PC-3 (cell line): ENCODE results near the gene ATP13A4. TPM values are rescaled to one million over a fixed set of nuclear protein-coding genes. Genes with fewer than 3 reads are reported as not detected.

Experiments used
- ATAC-seq: fragments of 200-7000 bp; cut with Tn5 transposase; 2 replicates; pipeline ENCODE4 v1.9.1; 2020; ENCODE audit warnings: mild to moderate bottlenecking, moderate library complexity
- BruUV-seq: library from RNA; stranded (reverse); fragments of 400-500 nt; replicated peaks from 2 replicates; lab custom pipeline; 2021; lab: Mats Ljungman, UMichigan
- CTCF ChIA-PET: fragments of 300-600 bp; sonication (Branson Sonifier 250); formaldehyde crosslinking; loops from one replicate; lab custom pipeline; 2022; ENCODE audit warnings: antibody characterized with exemption; lab: Charles Lee
- POLR2A ChIA-PET: fragments of 300-600 bp; sonication (Branson Sonifier 250); formaldehyde crosslinking; loops from one replicate; lab custom pipeline; 2022; ENCODE audit warnings: antibody characterized with exemption; ENCODE audit not compliant: unreplicated experiment; lab: Charles Lee
- DNase-seq: peaks from one replicate; pipeline ENCODE4 v3.0.0-alpha.2; 2015
- H2AFZ ChIP-seq: fragments of 300-600 bp; sonication (generic); 2 replicates; pipeline ENCODE4 v1.6.0; 2016; ENCODE audit warnings: antibody characterized with exemption, low read length
- H3F3A ChIP-seq: fragments of 300-600 bp; sonication (generic); one replicate; pipeline ENCODE4 v1.6.0; 2017; ENCODE audit warnings: antibody characterized with exemption, low read length, control low read depth, mild to moderate bottlenecking; ENCODE audit not compliant: unreplicated experiment
- H3K27ac ChIP-seq: fragments of 300-600 bp; sonication (generic); 2 replicates; pipeline ENCODE4 v1.5.1; 2016; ENCODE audit warnings: mild to moderate bottlenecking, low read length
- H3K27me3 ChIP-seq: fragments of 300-600 bp; sonication (generic); 2 replicates; pipeline ENCODE4 v1.6.1; 2016; ENCODE audit warnings: low read length, mixed read lengths
- H3K36me3 ChIP-seq: fragments of 300-600 bp; sonication (generic); 2 replicates; pipeline ENCODE4 v1.6.1; 2016; ENCODE audit warnings: low read depth, mixed run types, low read length, mixed read lengths
- H3K4me1 ChIP-seq: fragments of 300-600 bp; sonication (generic); 2 replicates; pipeline ENCODE4 v1.5.1; 2016; ENCODE audit warnings: low read length; ENCODE audit not compliant: insufficient read depth
- H3K4me2 ChIP-seq: fragments of 300-600 bp; sonication (generic); 2 replicates; pipeline ENCODE4 v1.6.0; 2016; ENCODE audit warnings: low read length
- H3K4me3 ChIP-seq: fragments of 300-600 bp; sonication (generic); 2 replicates; pipeline ENCODE4 v1.5.1; 2016; ENCODE audit warnings: mild to moderate bottlenecking, low read length, mixed read lengths
- H3K79me2 ChIP-seq: fragments of 300-600 bp; sonication (generic); 2 replicates; pipeline ENCODE4 v1.6.1; 2017; ENCODE audit warnings: low read length, mixed read lengths
- H3K9ac ChIP-seq: fragments of 300-600 bp; sonication (generic); 2 replicates; pipeline ENCODE4 v1.6.0; 2016; ENCODE audit warnings: mild to moderate bottlenecking, low read length
- H3K9me2 ChIP-seq: fragments of 300-600 bp; sonication (generic); replicated peaks from 2 replicates; pipeline ENCODE4 v1.6.1; 2016; ENCODE audit warnings: mixed run types, low read length, mixed read lengths
- H3K9me3 ChIP-seq: fragments of 300-600 bp; sonication (generic); 2 replicates; pipeline ENCODE4 v1.6.1; 2016; ENCODE audit warnings: low read length, mixed read lengths
- H4K20me1 ChIP-seq: fragments of 300-600 bp; sonication (generic); 2 replicates; pipeline ENCODE4 v1.6.1; 2016; ENCODE audit warnings: low read length, mixed read lengths
- EZH2 ChIP-seq: fragments of 300-600 bp; sonication (generic); IDR thresholded peaks from one replicate; pipeline ENCODE4 v1.6.1; 2017; ENCODE audit warnings: antibody characterized with exemption, mild to moderate bottlenecking, low read length; ENCODE audit not compliant: unreplicated experiment
- EZH2phosphoT487 ChIP-seq: fragments of 300-600 bp; sonication (generic); IDR thresholded peaks from 2 replicates; pipeline ENCODE4 v1.6.1; 2018; ENCODE audit warnings: mild to moderate bottlenecking, antibody characterized with exemption, low read length, borderline replicate concordance
- intact Hi-C: fragments of 100-400 bp; cut with micrococcal nuclease; formaldehyde crosslinking; loops from 2 replicates; pipeline ENCODE4 v1.9.0; 2023
- total RNA-seq: library from RNA; depleted of rRNA; stranded (reverse); fragments of >200 nt; gene quantifications from 2 replicates; pipeline ENCODE4 v1.2.3, GENCODE V29; 2014
- TF ChIP-seq, protein P1 (sequence below): fragments of 300-600 bp; sonication (generic); conservative IDR thresholded peaks from 2 replicates; pipeline ENCODE4 v1.5.1; 2017; ENCODE audit warnings: antibody characterized with exemption, low read depth, mild to moderate bottlenecking, low read length

Gene ATP13A4
- total RNA-seq, 1 experiment from 2014 or later: not detected

DNA sequence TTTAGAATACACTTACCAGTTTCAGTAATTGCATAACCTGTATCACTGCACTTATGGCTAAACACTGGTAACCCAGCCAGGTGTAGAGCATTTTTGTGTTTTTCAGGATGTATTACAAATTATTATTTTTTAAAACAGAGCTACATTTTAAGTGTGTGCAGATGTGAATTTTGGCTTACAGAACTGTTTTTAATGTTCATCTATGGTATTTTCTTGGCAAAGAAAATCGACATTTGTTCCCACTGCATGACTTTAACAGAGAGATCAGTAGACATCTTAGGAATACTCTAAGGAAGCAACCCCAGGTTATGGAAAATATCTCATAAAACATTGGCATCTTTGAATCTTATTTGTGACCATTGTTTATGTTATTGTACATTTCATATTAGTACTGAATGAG is 73.3 kb downstream of the ATP13A4 start:
- no TSS peak for BruUV-seq
- Histone ChIP-seq H3K4me2 (no peak overlapping the region), H3K9me2 (no peaks in the 10 kb centered on the region), H3K27me3 (peaks cover 46% of the 10 kb centered on the region), H3K4me1 (no peaks in the 10 kb centered on the region), H3F3A (no peaks in the 10 kb centered on the region), H3K36me3 (no peaks in the 10 kb centered on the region), H2AFZ (no peak overlapping the region), H3K79me2 (no peaks in the 10 kb centered on the region), H3K9ac (no peak overlapping the region), H3K4me3 (no peak overlapping the region), H3K27ac (no peak overlapping the region), H4K20me1 (no peaks in the 10 kb centered on the region), H3K9me3 (no peaks in the 10 kb centered on the region)
- ChIA-PET CTCF (no interaction called here), POLR2A (no interaction called here)
- intact Hi-C loops: no loop called here
- TF ChIP-seq EZH2phosphoT487: no peak
- TF ChIP-seq, protein P1, sequence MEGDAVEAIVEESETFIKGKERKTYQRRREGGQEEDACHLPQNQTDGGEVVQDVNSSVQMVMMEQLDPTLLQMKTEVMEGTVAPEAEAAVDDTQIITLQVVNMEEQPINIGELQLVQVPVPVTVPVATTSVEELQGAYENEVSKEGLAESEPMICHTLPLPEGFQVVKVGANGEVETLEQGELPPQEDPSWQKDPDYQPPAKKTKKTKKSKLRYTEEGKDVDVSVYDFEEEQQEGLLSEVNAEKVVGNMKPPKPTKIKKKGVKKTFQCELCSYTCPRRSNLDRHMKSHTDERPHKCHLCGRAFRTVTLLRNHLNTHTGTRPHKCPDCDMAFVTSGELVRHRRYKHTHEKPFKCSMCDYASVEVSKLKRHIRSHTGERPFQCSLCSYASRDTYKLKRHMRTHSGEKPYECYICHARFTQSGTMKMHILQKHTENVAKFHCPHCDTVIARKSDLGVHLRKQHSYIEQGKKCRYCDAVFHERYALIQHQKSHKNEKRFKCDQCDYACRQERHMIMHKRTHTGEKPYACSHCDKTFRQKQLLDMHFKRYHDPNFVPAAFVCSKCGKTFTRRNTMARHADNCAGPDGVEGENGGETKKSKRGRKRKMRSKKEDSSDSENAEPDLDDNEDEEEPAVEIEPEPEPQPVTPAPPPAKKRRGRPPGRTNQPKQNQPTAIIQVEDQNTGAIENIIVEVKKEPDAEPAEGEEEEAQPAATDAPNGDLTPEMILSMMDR: no peak
- no peak for TF ChIP-seq EZH2
- no peak for DNase-seq
- no peak for ATAC-seq

DNA sequence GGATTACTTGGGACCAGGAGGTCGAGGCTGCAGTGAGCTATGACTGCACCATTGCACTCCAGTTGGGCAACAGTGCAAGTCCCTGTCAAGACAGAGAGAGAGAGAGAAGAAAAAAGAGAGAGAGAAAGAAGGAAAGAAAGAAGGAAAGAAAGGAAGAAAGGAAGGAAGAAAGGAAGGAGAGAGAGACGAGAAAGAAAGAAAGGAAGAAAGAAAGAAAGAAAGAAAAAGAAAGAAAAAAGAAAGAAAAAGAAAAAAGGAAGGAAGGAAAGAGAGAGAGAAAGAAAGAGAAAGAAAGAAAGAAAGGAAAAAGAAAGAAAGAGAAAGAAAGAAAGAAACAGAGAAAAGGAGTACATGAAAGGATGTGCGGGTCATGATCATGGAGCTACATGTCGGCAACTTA is 80.2 kb downstream of the ATP13A4 start:
- no TSS peak for BruUV-seq
- Histone ChIP-seq H3K9me3 (no peaks in the 10 kb centered on the region), H3K36me3 (no peaks in the 10 kb centered on the region), H3K27ac (no peak overlapping the region), H3K79me2 (no peaks in the 10 kb centered on the region), H3K4me3 (no peak overlapping the region), H3K9ac (no peak overlapping the region), H3K4me1 (no peaks in the 10 kb centered on the region), H3K9me2 (no peaks in the 10 kb centered on the region), H3F3A (no peaks in the 10 kb centered on the region), H3K27me3 (peaks cover 66% of the 10 kb centered on the region), H2AFZ (no peak overlapping the region), H3K4me2 (no peak overlapping the region), H4K20me1 (no peaks in the 10 kb centered on the region)
- TF ChIP-seq, protein P1: no peak
- TF ChIP-seq EZH2phosphoT487: no peak
- no peak for TF ChIP-seq EZH2
- POLR2A ChIA-PET: no interaction called here
- ATAC-seq (no peak), DNase-seq (no peak)
- intact Hi-C loops: no loop called here
- CTCF ChIA-PET: no interaction called here

DNA sequence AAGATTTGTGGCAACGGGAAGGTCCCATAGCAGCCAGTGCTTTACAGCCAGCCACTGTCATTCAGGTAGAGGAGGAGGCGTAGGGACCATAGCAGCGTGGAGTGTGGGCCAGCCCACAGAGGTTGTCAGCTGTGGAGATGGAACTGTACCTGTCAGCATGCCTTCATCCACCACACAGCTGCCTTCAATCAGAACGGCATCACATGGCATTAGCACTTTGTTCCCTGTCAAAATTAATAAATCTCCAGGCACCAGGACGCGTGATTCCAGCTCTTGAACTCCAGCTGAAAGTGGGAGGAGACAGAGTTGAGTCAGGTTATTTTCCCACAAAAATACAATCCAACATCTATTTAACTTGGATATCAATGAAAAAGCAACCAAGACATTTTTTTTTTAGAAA is 84.0 kb downstream of the ATP13A4 start:
- CTCF ChIA-PET: no interaction called here
- BruUV-seq: no TSS peak

More for the DNA sequence above, 84.0 kb downstream of the ATP13A4 start:
- Histone ChIP-seq H3K9me2 (no peaks in the 10 kb centered on the region), H3K9ac (no peak overlapping the region), H3K27ac (no peak overlapping the region), H3K4me1 (no peaks in the 10 kb centered on the region), H3K27me3 (peaks cover 69% of the 10 kb centered on the region), H3K36me3 (no peaks in the 10 kb centered on the region), H3F3A (no peaks in the 10 kb centered on the region), H3K4me3 (no peak overlapping the region), H3K79me2 (no peaks in the 10 kb centered on the region), H3K4me2 (no peak overlapping the region), H4K20me1 (no peaks in the 10 kb centered on the region), H2AFZ (no peak overlapping the region), H3K9me3 (no peaks in the 10 kb centered on the region)
- ATAC-seq (no peak), DNase-seq (no peak)
- TF ChIP-seq EZH2phosphoT487: no peak
- TF ChIP-seq, protein P1: no peak
- TF ChIP-seq EZH2: no peak
- intact Hi-C loops: no loop called here
- POLR2A ChIA-PET: no interaction called here
